Natural killer cell (primary cell): ENCODE results near the gene AGAP5. TPM values are rescaled to one million over a fixed set of nuclear protein-coding genes. Genes with fewer than 3 reads are reported as not detected.
A peak's percentile ranks its signal among the peaks of the same experiment; 100 is the strongest.
"Not testable (repeated sequence)": the region's sequence is repeated elsewhere in the genome, so short reads cannot be mapped to it uniquely, and the experiment has no call there.

Experiments
- ATAC-seq, 3 donors: fragments of 150-1000 bp in 2 of 3; fragments of 200-7000 bp in 1 of 3; cut with Tn5 transposase; 1 replicate in 1 of 3; 2 replicates in 2 of 3; pipeline ENCODE4 v1.10.0; 2021; ENCODE audit warnings: mild to moderate bottlenecking in 2 of 3, moderate library complexity in 2 of 3
- DNase-seq, 2 donors: peaks; one replicate each; pipeline versions ENCODE4 v3.0.0 to v3.0.0-alpha.2; 2013 to 2021; ENCODE audit warnings: mixed read lengths in 1 of 2
- H3K27ac ChIP-seq: one replicate; pipeline ENCODE4 v1.5.1; 2013; ENCODE audit warnings: mild to moderate bottlenecking, low read length
- H3K27me3 ChIP-seq: one replicate; pipeline ENCODE4 v1.6.1; 2013; ENCODE audit warnings: low read length; ENCODE audit not compliant: control insufficient read depth, insufficient read depth
- H3K36me3 ChIP-seq: one replicate; pipeline ENCODE4 v1.6.1; 2013; ENCODE audit warnings: low read length; ENCODE audit not compliant: control insufficient read depth, insufficient read depth
- H3K4me1 ChIP-seq: one replicate; pipeline ENCODE4 v1.6.1; 2013; ENCODE audit warnings: low read length; ENCODE audit not compliant: control insufficient read depth, insufficient read depth
- H3K4me3 ChIP-seq: one replicate; pipeline ENCODE4 v1.5.1; 2013; ENCODE audit warnings: low read length
- H3K9me3 ChIP-seq: one replicate; pipeline ENCODE4 v1.6.1; 2013; ENCODE audit warnings: low read length; ENCODE audit not compliant: control insufficient read depth, insufficient read depth
- H3K27ac Mint-ChIP-seq, 2 donors: one replicate each; pipeline ENCODE4 v1.8.0; 2022; ENCODE audit warnings: mild to moderate bottlenecking in 2 of 2, mixed read lengths in 2 of 2, moderate library complexity in 1 of 2
- H3K27me3 Mint-ChIP-seq, 2 donors: one replicate each; pipeline ENCODE4 v1.8.0; 2022; ENCODE audit warnings: low read depth in 2 of 2, mixed read lengths in 2 of 2
- H3K36me3 Mint-ChIP-seq: one replicate; pipeline ENCODE4 v1.8.0; 2022; ENCODE audit warnings: mixed read lengths
- H3K4me1 Mint-ChIP-seq, 2 donors: one replicate each; pipeline ENCODE4 v1.8.0; 2022; ENCODE audit warnings: mixed read lengths in 2 of 2
- H3K4me3 Mint-ChIP-seq: one replicate; pipeline ENCODE4 v1.8.0; 2022; ENCODE audit warnings: mild to moderate bottlenecking, moderate library complexity, mixed read lengths
- H3K9me3 Mint-ChIP-seq, 2 donors: one replicate each; pipeline ENCODE4 v1.8.0; 2022; ENCODE audit warnings: mixed read lengths in 2 of 2
- WGBS: methylation state at CpG from one replicate; pipeline ENCODE4 v1.1.7; 2013; ENCODE audit warnings: missing lambda C conversion rate; ENCODE audit not compliant: insufficient coverage; 5-methylcytosine and 5-hydroxymethylcytosine counted together
- intact Hi-C: fragments of 100-400 bp; cut with micrococcal nuclease; formaldehyde crosslinking; loops from one replicate; pipeline ENCODE4 v1.14.2; 2022
- total RNA-seq, 4 donors: library from RNA; stranded (reverse); fragments of 120-200 nt in 1 of 4; gene quantifications; one replicate each; pipeline versions ENCODE4 v1.2.3 to v1.2.4, GENCODE V29; 2013 to 2022
- TF ChIP-seq, protein P1 (sequence below): fragments of 200-600 bp; IDR thresholded peaks from one replicate; pipeline ENCODE4 v1.8.0; 2022; ENCODE audit warnings: antibody characterized with exemption

Gene AGAP5
- total RNA-seq, 3 donors from 2014 or later (not counting 1 experiment from before 2014, with no cell fraction given), result 8.4 to 14.6 (median 9.4) TPM

DNA sequence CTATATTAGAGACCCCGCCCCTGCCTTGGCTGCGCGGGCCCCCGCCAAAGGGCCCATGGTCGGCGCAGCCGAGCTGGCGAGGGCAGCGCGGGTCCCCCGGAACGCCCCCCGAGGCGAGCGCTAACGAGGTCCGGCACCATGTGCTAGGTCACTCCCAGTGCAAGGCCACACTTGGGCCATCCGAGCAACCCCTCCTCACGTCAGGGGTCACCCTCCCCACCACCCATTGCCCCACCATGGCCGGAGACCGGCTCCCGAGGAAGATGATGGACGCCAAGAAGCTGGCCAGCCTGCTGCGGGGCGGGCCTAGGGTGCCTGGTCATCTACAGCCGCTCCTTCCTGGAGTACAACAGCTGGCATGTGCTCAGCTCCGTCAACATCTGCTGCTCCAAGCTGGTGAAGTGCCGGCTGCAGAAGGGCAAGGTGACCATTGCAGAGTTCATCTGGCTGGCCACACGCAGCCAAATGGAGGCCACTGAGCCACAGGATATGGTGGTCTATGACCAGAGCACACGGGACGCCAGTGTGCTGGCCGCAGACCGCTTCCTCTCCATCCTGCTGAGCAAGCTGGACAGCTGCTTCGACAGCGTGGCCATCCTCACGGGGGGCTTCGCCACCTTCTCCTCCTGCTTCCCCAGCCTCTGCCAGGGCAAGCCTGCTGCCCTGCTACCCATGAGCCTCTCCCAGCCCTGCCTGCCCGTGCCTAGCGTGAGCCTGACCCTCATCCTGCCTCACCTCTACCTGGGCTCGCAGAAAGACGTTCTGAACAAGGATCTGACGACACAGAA is 33.9 kb upstream of the AGAP5 start:
- H3K36me3 Mint-ChIP-seq, result no peaks in the 10 kb centered on the region
- Histone ChIP-seq H3K27me3 (no peaks in the 10 kb centered on the region), H3K4me3 (no peak overlapping the region), H3K27ac (no peak overlapping the region), H3K4me1 (peaks cover 14% of the 10 kb centered on the region), H3K36me3 (peaks cover 21% of the 10 kb centered on the region), H3K9me3 (no peaks in the 10 kb centered on the region)
- peak overlapping the region; percentile 100 for H3K4me3 Mint-ChIP-seq
- ATAC-seq (no peak), DNase-seq (no peak)
- WGBS, result 98% methylated on average over 42 of the region's 42 CpGs
- H3K27me3 Mint-ChIP-seq, result no peaks in the 10 kb centered on the region
- TF ChIP-seq, protein P1, sequence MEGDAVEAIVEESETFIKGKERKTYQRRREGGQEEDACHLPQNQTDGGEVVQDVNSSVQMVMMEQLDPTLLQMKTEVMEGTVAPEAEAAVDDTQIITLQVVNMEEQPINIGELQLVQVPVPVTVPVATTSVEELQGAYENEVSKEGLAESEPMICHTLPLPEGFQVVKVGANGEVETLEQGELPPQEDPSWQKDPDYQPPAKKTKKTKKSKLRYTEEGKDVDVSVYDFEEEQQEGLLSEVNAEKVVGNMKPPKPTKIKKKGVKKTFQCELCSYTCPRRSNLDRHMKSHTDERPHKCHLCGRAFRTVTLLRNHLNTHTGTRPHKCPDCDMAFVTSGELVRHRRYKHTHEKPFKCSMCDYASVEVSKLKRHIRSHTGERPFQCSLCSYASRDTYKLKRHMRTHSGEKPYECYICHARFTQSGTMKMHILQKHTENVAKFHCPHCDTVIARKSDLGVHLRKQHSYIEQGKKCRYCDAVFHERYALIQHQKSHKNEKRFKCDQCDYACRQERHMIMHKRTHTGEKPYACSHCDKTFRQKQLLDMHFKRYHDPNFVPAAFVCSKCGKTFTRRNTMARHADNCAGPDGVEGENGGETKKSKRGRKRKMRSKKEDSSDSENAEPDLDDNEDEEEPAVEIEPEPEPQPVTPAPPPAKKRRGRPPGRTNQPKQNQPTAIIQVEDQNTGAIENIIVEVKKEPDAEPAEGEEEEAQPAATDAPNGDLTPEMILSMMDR, result no peak
- peak overlapping the region in 1 of 2 donors; percentile 99 for H3K27ac Mint-ChIP-seq
- H3K9me3 Mint-ChIP-seq, result no peaks in the 10 kb centered on the region
- intact Hi-C loops, result no loop called here
- peaks cover 12 to 22% of the 10 kb centered on the region in 2 donors for H3K4me1 Mint-ChIP-seq

DNA sequence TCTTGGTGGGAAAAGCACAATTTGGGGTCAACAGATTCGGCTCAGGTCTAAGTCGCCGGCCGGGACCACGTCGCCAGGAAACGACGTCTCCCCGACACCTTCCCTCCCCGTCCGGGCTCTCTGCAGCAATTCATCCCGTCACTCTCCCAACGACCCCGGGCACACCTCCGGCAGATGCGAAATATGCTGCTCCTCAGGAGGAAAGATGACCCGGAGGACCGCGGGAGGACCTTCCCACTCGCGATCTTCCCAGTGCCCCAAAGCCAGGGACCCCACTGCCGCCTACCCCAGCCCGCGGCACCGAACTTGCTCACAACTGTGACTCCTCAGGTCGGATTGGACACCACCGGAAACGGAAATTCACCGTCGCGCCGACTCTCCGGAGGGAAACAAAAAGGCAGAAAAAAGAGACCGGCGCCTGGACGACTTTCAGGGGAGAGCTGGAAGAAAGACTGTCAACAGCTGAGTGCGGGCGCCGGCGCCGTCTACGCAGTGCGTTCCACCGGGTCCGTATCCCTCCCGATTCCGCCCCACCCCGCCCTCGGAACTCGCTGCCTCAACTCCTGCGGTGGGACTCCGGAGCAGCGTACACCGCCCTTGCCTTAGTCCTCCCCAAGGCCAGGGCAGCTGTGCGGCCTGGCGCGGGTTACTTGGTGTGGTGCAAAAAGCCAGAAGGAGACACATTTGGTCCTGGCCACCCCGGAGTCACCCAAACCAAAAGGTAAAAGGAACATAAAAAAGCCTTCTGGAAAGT is 32.4 kb upstream of the AGAP5 start:
- Histone ChIP-seq H3K27me3 (no peaks in the 10 kb centered on the region), H3K27ac (peak overlapping the region; percentile 91), H3K9me3 (no peaks in the 10 kb centered on the region), H3K36me3 (peaks cover 33% of the 10 kb centered on the region), H3K4me3 (peak overlapping the region; percentile 87), H3K4me1 (peaks cover 14% of the 10 kb centered on the region)
- peak; percentile 89 to 93 (median 91) for ATAC-seq
- Mint-ChIP-seq H3K9me3 (no peaks in the 10 kb centered on the region), H3K4me3 (peak overlapping the region; percentile 100), H3K27me3 (no peaks in the 10 kb centered on the region), H3K36me3 (no peaks in the 10 kb centered on the region), H3K4me1 (peaks cover 12 to 22% of the 10 kb centered on the region in 2 donors), H3K27ac (peak overlapping the region; percentile 97 to 99)
- TF ChIP-seq, protein P1, result no peak
- intact Hi-C loops, result loop anchor here (1.0 kb wide), 2 partner anchors 14 to 29 kb away; partner anchors contain the start of gene SEC24C
- WGBS, result under 1% methylated on average over 58 of the region's 58 CpGs
- peak; percentile 86 to 93 for DNase-seq

DNA sequence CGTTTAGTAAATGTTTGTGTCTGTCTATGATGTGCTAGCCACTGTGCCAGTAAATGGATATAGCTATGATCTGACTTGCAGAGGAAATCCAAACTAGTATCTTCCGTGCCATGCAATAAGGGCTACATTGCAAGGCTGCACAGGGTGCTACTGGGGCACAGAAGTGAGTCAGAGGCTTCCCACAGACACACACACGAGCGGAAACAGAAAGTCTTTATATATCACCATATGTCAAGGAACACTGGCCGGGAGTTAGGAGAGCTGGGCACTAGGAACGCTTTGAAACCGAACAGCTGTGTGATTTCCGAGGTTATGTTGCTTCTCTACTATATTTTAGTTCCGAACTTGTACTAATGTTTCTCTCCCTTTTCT is 31.9 kb upstream of the AGAP5 start:
- Histone ChIP-seq H3K4me1 (peaks cover 14% of the 10 kb centered on the region), H3K4me3 (peak overlapping the region; percentile 87), H3K36me3 (peaks cover 38% of the 10 kb centered on the region), H3K27ac (peak overlapping the region; percentile 91)
- ATAC-seq (peak; percentile 21 to 38 (median 21)), DNase-seq (peak in 1 of 2 donors; percentile 58)
- peak overlapping the region; percentile 100 for H3K4me3 Mint-ChIP-seq
- not testable (repeated sequence) for H3K36me3 Mint-ChIP-seq, H3K9me3 ChIP-seq, H3K27me3 Mint-ChIP-seq, H3K9me3 Mint-ChIP-seq, H3K27me3 ChIP-seq
- peaks cover 12 to 17% of the 10 kb centered on the region in 2 donors for H3K4me1 Mint-ChIP-seq
- 0% methylated on average over 9 of the region's 9 CpGs for WGBS
- H3K27ac Mint-ChIP-seq, result peak overlapping the region; percentile 97 to 99
- intact Hi-C loops, result loop anchor here (1.0 kb wide), 2 partner anchors 15 to 30 kb away; partner anchors contain the start of gene SEC24C

DNA sequence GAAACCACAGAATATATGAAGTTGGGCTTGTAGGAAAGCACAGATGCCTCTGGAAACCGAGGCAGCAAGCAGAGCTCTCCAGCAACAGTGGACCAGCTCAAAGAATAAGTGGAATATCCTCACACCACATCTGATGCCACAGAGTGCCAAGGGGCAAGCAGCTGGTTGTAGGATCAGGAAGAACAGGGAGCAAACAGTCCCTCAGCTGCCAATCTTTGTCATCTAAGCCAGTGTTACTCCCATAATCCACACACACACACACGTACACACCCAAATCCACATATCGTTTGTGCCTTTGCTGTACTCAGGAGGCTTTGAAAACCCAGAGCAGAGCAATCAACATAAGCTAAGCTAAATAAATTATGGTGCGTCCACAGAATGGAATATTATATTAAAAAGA is 25.6 kb upstream of the AGAP5 start:
- DNase-seq (no peak), ATAC-seq (no peak)
- Histone ChIP-seq H3K36me3 (peaks cover 64% of the 10 kb centered on the region), H3K27me3 (no peaks in the 10 kb centered on the region), H3K27ac (no peak overlapping the region), H3K9me3 (no peaks in the 10 kb centered on the region), H3K4me3 (no peak overlapping the region), H3K4me1 (no peaks in the 10 kb centered on the region)
- 91% methylated on average over 3 of the region's 4 CpGs for WGBS
- Mint-ChIP-seq H3K36me3 (peaks cover 10% of the 10 kb centered on the region), H3K9me3 (no peaks in the 10 kb centered on the region), H3K27me3 (no peaks in the 10 kb centered on the region), H3K4me1 (no peaks in the 10 kb centered on the region), H3K27ac (no peak overlapping the region), H3K4me3 (no peak overlapping the region)
- TF ChIP-seq, protein P1, result no peak
- intact Hi-C loops, result no loop called here

DNA sequence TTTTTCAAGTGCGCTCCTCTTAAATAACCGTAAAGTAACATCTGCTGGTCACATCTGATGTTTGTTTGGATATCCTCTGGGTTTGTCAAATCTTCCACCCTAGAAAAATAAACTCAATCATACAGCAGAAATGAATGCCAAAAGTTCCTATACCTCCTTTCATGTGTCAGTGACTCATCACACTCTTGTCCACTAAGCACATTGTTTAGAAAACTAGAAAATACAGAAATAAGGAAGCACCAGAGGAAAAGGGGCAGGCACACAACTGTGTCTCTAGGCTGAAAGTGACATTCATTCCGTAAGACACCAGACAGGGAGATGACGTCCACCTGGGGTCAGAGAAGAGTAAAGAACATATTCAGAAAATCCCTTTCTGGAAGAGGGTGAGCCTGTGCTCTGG is 22.7 kb upstream of the AGAP5 start:
- H3K4me1 Mint-ChIP-seq, H3K9me3 Mint-ChIP-seq, H3K4me1 ChIP-seq, H3K9me3 ChIP-seq, H3K4me3 Mint-ChIP-seq, DNase-seq, intact Hi-C loops, H3K27ac Mint-ChIP-seq, H3K4me3 ChIP-seq, ATAC-seq, H3K27me3 Mint-ChIP-seq, H3K27me3 ChIP-seq, H3K27ac ChIP-seq: not testable (repeated sequence)
- peaks cover 21% of the 10 kb centered on the region for H3K36me3 Mint-ChIP-seq
- H3K36me3 ChIP-seq, result peaks cover 67% of the 10 kb centered on the region
- WGBS, result 97% methylated on average over 4 of the region's 4 CpGs
